GM23338 (cell line): ENCODE data around the gene HBZ.

ENCODE experiments used
- CREB1 ChIP-seq: fragments of 250-450 bp; sonication (Bioruptor Pico); IDR thresholded peaks from 2 replicates; pipeline ENCODE4 v1.5.0; 2020; ENCODE audit warnings: low read depth, mild to moderate bottlenecking, moderate library complexity
- CTCF ChIP-seq, 2 experiments: fragments of 200-600 bp in 1 of 2; sonication (generic) in 1 of 2; conservative IDR thresholded peaks; 2 replicates each; pipeline versions ENCODE4 v1.5.1 to v1.6.1; 2016 to 2017; ENCODE audit warnings: antibody characterized with exemption in 2 of 2, low read depth in 2 of 2, mild to moderate bottlenecking in 2 of 2, moderate library complexity in 1 of 2
- EZH2 ChIP-seq: fragments of 200-600 bp; sonication (generic); IDR thresholded peaks from one replicate; pipeline ENCODE4 v1.8.0; 2017; ENCODE audit warnings: antibody characterized with exemption, mild to moderate bottlenecking, low read depth; ENCODE audit not compliant: unreplicated experiment
- JUNB ChIP-seq: IDR thresholded peaks from one replicate; pipeline ENCODE4 v1.6.1; 2016; ENCODE audit warnings: antibody characterized with exemption; ENCODE audit not compliant: unreplicated experiment
- POLR2AphosphoS5 ChIP-seq: IDR thresholded peaks from 2 replicates; pipeline ENCODE4 v1.6.1; 2016; ENCODE audit warnings: antibody characterized with exemption, low read depth
- STAT1 ChIP-seq: IDR thresholded peaks from one replicate; pipeline ENCODE4 v1.6.1; 2016; ENCODE audit warnings: antibody characterized with exemption; ENCODE audit not compliant: unreplicated experiment
- ZNF114 ChIP-seq: fragments of 250-450 bp; sonication (Bioruptor Pico); IDR thresholded peaks from 2 replicates; pipeline ENCODE4 v1.5.0; 2020; ENCODE audit warnings: mild to moderate bottlenecking, moderate library complexity
- TF ChIP-seq, protein P1 (sequence below): IDR thresholded peaks from one replicate; pipeline ENCODE4 v1.6.1; 2018; ENCODE audit warnings: antibody characterized with exemption; ENCODE audit not compliant: unreplicated experiment

- TF ChIP-seq CTCF (conservative IDR thresholded peaks at IDR 0.05; ENCODE audit: low read depth in 2 of 2) (no peak), EZH2 (no peak), POLR2AphosphoS5 (no peak), JUNB (no peak), CREB1 (CRISPR knock-in tag) (no peak), ZNF114 (CRISPR knock-in tag) (no peak), STAT1 (no peak)
- TF ChIP-seq, protein P1, sequence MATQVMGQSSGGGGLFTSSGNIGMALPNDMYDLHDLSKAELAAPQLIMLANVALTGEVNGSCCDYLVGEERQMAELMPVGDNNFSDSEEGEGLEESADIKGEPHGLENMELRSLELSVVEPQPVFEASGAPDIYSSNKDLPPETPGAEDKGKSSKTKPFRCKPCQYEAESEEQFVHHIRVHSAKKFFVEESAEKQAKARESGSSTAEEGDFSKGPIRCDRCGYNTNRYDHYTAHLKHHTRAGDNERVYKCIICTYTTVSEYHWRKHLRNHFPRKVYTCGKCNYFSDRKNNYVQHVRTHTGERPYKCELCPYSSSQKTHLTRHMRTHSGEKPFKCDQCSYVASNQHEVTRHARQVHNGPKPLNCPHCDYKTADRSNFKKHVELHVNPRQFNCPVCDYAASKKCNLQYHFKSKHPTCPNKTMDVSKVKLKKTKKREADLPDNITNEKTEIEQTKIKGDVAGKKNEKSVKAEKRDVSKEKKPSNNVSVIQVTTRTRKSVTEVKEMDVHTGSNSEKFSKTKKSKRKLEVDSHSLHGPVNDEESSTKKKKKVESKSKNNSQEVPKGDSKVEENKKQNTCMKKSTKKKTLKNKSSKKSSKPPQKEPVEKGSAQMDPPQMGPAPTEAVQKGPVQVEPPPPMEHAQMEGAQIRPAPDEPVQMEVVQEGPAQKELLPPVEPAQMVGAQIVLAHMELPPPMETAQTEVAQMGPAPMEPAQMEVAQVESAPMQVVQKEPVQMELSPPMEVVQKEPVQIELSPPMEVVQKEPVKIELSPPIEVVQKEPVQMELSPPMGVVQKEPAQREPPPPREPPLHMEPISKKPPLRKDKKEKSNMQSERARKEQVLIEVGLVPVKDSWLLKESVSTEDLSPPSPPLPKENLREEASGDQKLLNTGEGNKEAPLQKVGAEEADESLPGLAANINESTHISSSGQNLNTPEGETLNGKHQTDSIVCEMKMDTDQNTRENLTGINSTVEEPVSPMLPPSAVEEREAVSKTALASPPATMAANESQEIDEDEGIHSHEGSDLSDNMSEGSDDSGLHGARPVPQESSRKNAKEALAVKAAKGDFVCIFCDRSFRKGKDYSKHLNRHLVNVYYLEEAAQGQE, result no peak
Measured at GRCh38 chr16:178668-179015, 26.2 kb downstream of the HBZ start.
